ENCODE data around the gene TMEM97. TPM values are rescaled to one million over a fixed set of nuclear protein-coding genes. Genes with fewer than 3 reads are reported as not detected.

Gene TMEM97
- total RNA-seq, 4 donors from 2014 or later = 6.8 to 16.4 (median 13.0) TPM

DNA sequence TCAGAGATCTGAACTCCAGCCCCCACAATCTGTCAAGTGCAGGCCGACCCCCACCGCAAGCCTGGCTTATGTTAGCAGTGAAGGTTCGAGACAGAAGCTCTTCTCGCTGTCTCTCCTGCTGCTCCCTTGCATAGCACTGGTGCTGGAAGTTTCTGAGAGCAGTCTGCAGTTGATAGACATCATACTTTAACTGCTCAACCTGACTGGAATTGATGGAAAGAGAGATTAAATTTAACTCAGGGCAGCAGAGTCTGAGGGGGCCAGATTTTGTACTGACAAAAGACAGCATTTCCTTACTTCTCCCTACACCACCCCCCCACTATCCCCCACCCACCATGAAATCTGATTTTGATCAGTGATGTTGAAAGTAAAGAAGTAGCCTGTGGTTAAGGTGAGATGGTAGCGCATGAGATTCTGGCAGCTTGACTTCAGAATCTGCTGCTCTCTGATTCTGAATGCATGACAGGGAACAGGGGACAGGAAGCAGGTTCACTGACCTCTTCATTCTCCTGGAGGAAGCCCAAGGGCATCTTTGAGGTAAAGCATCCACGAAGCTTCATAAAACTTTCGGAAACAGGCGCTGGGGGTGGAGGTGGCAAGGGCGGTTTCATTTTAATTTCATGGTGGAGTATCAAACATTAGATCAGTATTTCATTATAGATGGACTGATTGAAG, 44.3 kb upstream of the TMEM97 start:
- TF ChIP-seq, protein P1, sequence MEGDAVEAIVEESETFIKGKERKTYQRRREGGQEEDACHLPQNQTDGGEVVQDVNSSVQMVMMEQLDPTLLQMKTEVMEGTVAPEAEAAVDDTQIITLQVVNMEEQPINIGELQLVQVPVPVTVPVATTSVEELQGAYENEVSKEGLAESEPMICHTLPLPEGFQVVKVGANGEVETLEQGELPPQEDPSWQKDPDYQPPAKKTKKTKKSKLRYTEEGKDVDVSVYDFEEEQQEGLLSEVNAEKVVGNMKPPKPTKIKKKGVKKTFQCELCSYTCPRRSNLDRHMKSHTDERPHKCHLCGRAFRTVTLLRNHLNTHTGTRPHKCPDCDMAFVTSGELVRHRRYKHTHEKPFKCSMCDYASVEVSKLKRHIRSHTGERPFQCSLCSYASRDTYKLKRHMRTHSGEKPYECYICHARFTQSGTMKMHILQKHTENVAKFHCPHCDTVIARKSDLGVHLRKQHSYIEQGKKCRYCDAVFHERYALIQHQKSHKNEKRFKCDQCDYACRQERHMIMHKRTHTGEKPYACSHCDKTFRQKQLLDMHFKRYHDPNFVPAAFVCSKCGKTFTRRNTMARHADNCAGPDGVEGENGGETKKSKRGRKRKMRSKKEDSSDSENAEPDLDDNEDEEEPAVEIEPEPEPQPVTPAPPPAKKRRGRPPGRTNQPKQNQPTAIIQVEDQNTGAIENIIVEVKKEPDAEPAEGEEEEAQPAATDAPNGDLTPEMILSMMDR (IDR thresholded peaks at IDR 0.05) = no peak
- TF ChIP-seq POLR2A (IDR thresholded peaks at IDR 0.05) = no peak
- Histone ChIP-seq H3K27me3 (peaks cover 0 to 55% (median 0%) of the 10 kb centered on the region in 4 donors), H3K4me1 (no peaks in the 10 kb centered on the region), H3K9me3 (no peaks in the 10 kb centered on the region), H3K4me3 (no peak overlapping the region), H3K36me3 (no peaks in the 10 kb centered on the region), H3K27ac (no peak overlapping the region)
- intact Hi-C loops (cut with DNase I) = no loop called here
- DNase-seq = no peak
- 85 to 86% methylated on average over 4 to 9 of the region's 9 CpGs for WGBS, 2 donors

- TF ChIP-seq, protein P1 (IDR thresholded peaks at IDR 0.05) = no peak
- no peak for TF ChIP-seq POLR2A (IDR thresholded peaks at IDR 0.05)
- Histone ChIP-seq H3K36me3 (no peaks in the 10 kb centered on the region), H3K9me3 (no peaks in the 10 kb centered on the region), H3K27ac (no peak overlapping the region), H3K4me1 (no peaks in the 10 kb centered on the region), H3K27me3 (peaks cover 0 to 44% (median 0%) of the 10 kb centered on the region in 4 donors), H3K4me3 (no peak overlapping the region)
- 78 to 100% methylated on average over 1 to 5 of the region's 6 CpGs for WGBS, 2 donors
- intact Hi-C loops (cut with DNase I) = no loop called here
- no peak for DNase-seq
These were observed 43.0 kb upstream of the TMEM97 start for GRCh38 chr17:28276011-28276410.

- TF ChIP-seq POLR2A (IDR thresholded peaks at IDR 0.05) = no peak
- TF ChIP-seq, protein P1 (IDR thresholded peaks at IDR 0.05) = no peak
- Histone ChIP-seq H3K27ac (no peak overlapping the region), H3K27me3 (peaks cover 0 to 16% (median 0%) of the 10 kb centered on the region in 4 donors), H3K4me3 (no peak overlapping the region), H3K36me3 (no peaks in the 10 kb centered on the region), H3K9me3 (no peaks in the 10 kb centered on the region), H3K4me1 (peaks cover 0 to 8% (median 4%) of the 10 kb centered on the region in 3 donors)
- 75 to 76% methylated on average over 6 of the region's 6 CpGs for WGBS, 2 donors
- DNase-seq = no peak
- intact Hi-C loops (cut with DNase I) = no loop called here
These were observed 39.6 kb upstream of the TMEM97 start for GRCh38 chr17:28279411-28279810.

GRCh38 chr17:28280826-28281225, 38.2 kb upstream of the TMEM97 start:
- TF ChIP-seq POLR2A (IDR thresholded peaks at IDR 0.05) = no peak
- TF ChIP-seq, protein P1 (IDR thresholded peaks at IDR 0.05) = no peak
- no peak overlapping the region for H3K4me3 ChIP-seq
- WGBS, 2 donors = 74 to 90% methylated on average over 3 of the region's 3 CpGs
- H3K4me1 ChIP-seq = peaks cover 0 to 8% (median 4%) of the 10 kb centered on the region in 3 donors
- no peak overlapping the region for H3K27ac ChIP-seq
- intact Hi-C loops (cut with DNase I) = no loop called here
- DNase-seq = no peak
- no peaks in the 10 kb centered on the region for H3K36me3 ChIP-seq
- H3K27me3 ChIP-seq = peaks cover 0 to 13% (median 0%) of the 10 kb centered on the region in 4 donors
- H3K9me3 ChIP-seq = no peaks in the 10 kb centered on the region

DNA sequence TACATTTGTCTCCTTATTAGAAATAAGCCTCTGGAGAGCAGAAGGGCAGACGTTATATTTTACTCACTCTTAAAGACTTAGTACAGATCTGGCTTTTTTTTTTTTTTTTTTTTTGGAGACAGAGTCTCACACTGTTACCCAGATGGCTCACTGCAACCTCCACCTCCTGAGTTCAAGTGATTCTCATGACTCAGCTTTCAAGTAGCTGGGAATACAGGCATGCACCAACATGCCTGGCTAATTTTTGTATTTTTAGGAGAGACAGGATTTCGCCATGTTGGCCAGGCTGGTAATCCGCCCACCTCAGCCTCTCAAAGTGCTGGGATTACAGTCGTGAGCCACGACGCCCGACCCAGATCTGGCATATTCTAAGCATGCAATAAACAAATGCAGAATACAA, 36.4 kb upstream of the TMEM97 start:
- no peaks in the 10 kb centered on the region for H3K36me3 ChIP-seq
- peaks cover 0 to 8% (median 4%) of the 10 kb centered on the region in 3 donors for H3K4me1 ChIP-seq
- no peaks in the 10 kb centered on the region for H3K9me3 ChIP-seq
- H3K27ac ChIP-seq = no peak overlapping the region
- DNase-seq = no peak
- TF ChIP-seq, protein P1 (IDR thresholded peaks at IDR 0.05) = no peak
- no peak for TF ChIP-seq POLR2A (IDR thresholded peaks at IDR 0.05)
- 33 to 37% methylated on average over 5 to 7 of the region's 7 CpGs for WGBS, 2 donors
- H3K4me3 ChIP-seq = no peak overlapping the region
- intact Hi-C loops (cut with DNase I) = no loop called here
- no peaks in the 10 kb centered on the region for H3K27me3 ChIP-seq
